Tibial nerve (tissue), 4 donors: ENCODE data around the gene CCDC88A. TPM values are rescaled to one million over a fixed set of nuclear protein-coding genes. Genes with fewer than 3 reads are reported as not detected.

Source experiments
- DNase-seq, 2 donors: peaks; one replicate each; pipeline ENCODE4 v3.0.0-alpha.2; 2019; ENCODE audit warnings: low spot score in 2 of 2
- H3K27ac ChIP-seq, 4 donors: fragments of 200-600 bp; sonication (generic) in 3 of 4; one replicate each; pipeline ENCODE4 v1.5.1; 2017 to 2019; ENCODE audit warnings: mild to moderate bottlenecking in 1 of 4
- H3K27me3 ChIP-seq, 2 donors: fragments of 200-600 bp; sonication (generic) in 1 of 2; one replicate each; pipeline versions ENCODE4 v1.5.1 to v1.6.0; 2017 to 2019
- H3K36me3 ChIP-seq, 3 donors: fragments of 200-600 bp; sonication (generic); one replicate each; pipeline ENCODE4 v1.5.1; 2018 to 2019
- H3K4me1 ChIP-seq, 4 donors: fragments of 200-600 bp; sonication (generic) in 3 of 4; one replicate each; pipeline ENCODE4 v1.5.1; 2017 to 2019
- H3K4me3 ChIP-seq, 4 donors: fragments of 200-600 bp; sonication (generic) in 3 of 4; one replicate each; pipeline ENCODE4 v1.5.1; 2017 to 2019; ENCODE audit warnings: mild to moderate bottlenecking in 1 of 4, moderate library complexity in 1 of 4
- H3K9me3 ChIP-seq, 4 donors: fragments of 200-600 bp; sonication (generic) in 3 of 4; one replicate each; pipeline ENCODE4 v1.5.1; 2017 to 2019
- CTCF ChIP-seq, 5 experiments: fragments of 200-600 bp in 3 of 5; fragments of 450-650 bp in 2 of 5; sonication (generic) in 3 of 5; IDR thresholded peaks; one replicate each; pipeline ENCODE4 v1.5.1; 2016 to 2019; ENCODE audit warnings: antibody characterized with exemption in 5 of 5, mild to moderate bottlenecking in 3 of 5, moderate library complexity in 2 of 5
- EP300 ChIP-seq, 2 donors: sonication (generic); formaldehyde crosslinking; IDR thresholded peaks; one replicate each; pipeline ENCODE4 v1.6.1; 2017; ENCODE audit warnings: antibody characterized with exemption in 2 of 2, mild to moderate bottlenecking in 1 of 2
- POLR2A ChIP-seq, 2 donors: fragments of 450-650 bp; IDR thresholded peaks; one replicate each; pipeline ENCODE4 v1.6.1; 2017; ENCODE audit warnings: antibody characterized with exemption in 2 of 2, mild to moderate bottlenecking in 2 of 2, moderate library complexity in 2 of 2
- WGBS, 2 donors: methylation state at CpG; one replicate each; pipeline ENCODE4 v1.1.5; 2018; 5-methylcytosine and 5-hydroxymethylcytosine counted together
- total RNA-seq, 4 donors: library from RNA; depleted of rRNA; stranded (reverse); fragments of >200 nt; gene quantifications; one replicate each; pipeline ENCODE4 v1.1.0, GENCODE V29; 2016

Gene CCDC88A
- total RNA-seq, 4 donors from 2014 or later: 41.0 to 64.7 (median 57.5) TPM

- TF ChIP-seq POLR2A (IDR thresholded peaks at IDR 0.05) (no peak), EP300 (IDR thresholded peaks at IDR 0.05) (no peak), CTCF (IDR thresholded peaks at IDR 0.05) (no peak)
- H3K36me3 ChIP-seq: peaks cover 0 to 17% (median 0%) of the 10 kb centered on the region in 3 donors
- peaks cover 0 to 11% (median 0%) of the 10 kb centered on the region in 4 donors for H3K4me1 ChIP-seq
- H3K27me3 ChIP-seq: no peaks in the 10 kb centered on the region
- no peak for DNase-seq
- no peak overlapping the region for H3K4me3 ChIP-seq
- no peaks in the 10 kb centered on the region for H3K9me3 ChIP-seq
- WGBS, 2 donors: 73 to 76% methylated on average over 12 of the region's 12 CpGs
- H3K27ac ChIP-seq: no peak overlapping the region
Observed at GRCh38 chr2:55408918-55409868, 10.5 kb downstream of the CCDC88A start.

- Histone ChIP-seq H3K9me3 (no peaks in the 10 kb centered on the region), H3K4me3 (no peak overlapping the region), H3K4me1 (peaks cover 0 to 11% (median 0%) of the 10 kb centered on the region in 4 donors), H3K27ac (no peak overlapping the region), H3K27me3 (no peaks in the 10 kb centered on the region), H3K36me3 (peaks cover 0 to 14% (median 0%) of the 10 kb centered on the region in 3 donors)
- WGBS, 2 donors: 75 to 78% methylated on average over 5 of the region's 5 CpGs
- no peak for DNase-seq
- TF ChIP-seq POLR2A (IDR thresholded peaks at IDR 0.05): no peak
- no peak for TF ChIP-seq CTCF (IDR thresholded peaks at IDR 0.05)
- TF ChIP-seq EP300 (IDR thresholded peaks at IDR 0.05): no peak
Observed at GRCh38 chr2:55408098-55408882, 11.4 kb downstream of the CCDC88A start.

- WGBS, 2 donors: 92 to 100% methylated on average over 2 of the region's 2 CpGs
- Histone ChIP-seq H3K27ac (no peak overlapping the region), H3K36me3 (peaks cover 0 to 13% (median 0%) of the 10 kb centered on the region in 3 donors), H3K4me3 (no peak overlapping the region), H3K27me3 (no peaks in the 10 kb centered on the region), H3K4me1 (peaks cover 0 to 11% (median 0%) of the 10 kb centered on the region in 4 donors), H3K9me3 (no peaks in the 10 kb centered on the region)
- TF ChIP-seq POLR2A (IDR thresholded peaks at IDR 0.05) (no peak), EP300 (IDR thresholded peaks at IDR 0.05) (no peak), CTCF (IDR thresholded peaks at IDR 0.05) (no peak)
- no peak for DNase-seq
Observed at GRCh38 chr2:55405116-55405515, 14.5 kb downstream of the CCDC88A start.

GRCh38 chr2:55403256-55403998 lies 16.2 kb downstream of the CCDC88A start:
- H3K27ac ChIP-seq: no peak overlapping the region
- H3K9me3 ChIP-seq: no peaks in the 10 kb centered on the region
- no peak for DNase-seq
- 78 to 82% methylated on average over 4 of the region's 4 CpGs for WGBS, 2 donors
- peaks cover 0 to 13% (median 0%) of the 10 kb centered on the region in 3 donors for H3K36me3 ChIP-seq
- TF ChIP-seq EP300 (IDR thresholded peaks at IDR 0.05) (no peak), CTCF (IDR thresholded peaks at IDR 0.05) (no peak), POLR2A (IDR thresholded peaks at IDR 0.05) (no peak)
- H3K4me3 ChIP-seq: no peak overlapping the region
- H3K4me1 ChIP-seq: peaks cover 0 to 2% (median 0%) of the 10 kb centered on the region in 4 donors
- no peaks in the 10 kb centered on the region for H3K27me3 ChIP-seq
